ENCODE results near the gene NPC2. TPM values are rescaled to one million over a fixed set of nuclear protein-coding genes. Genes with fewer than 3 reads are reported as not detected.
A peak's percentile ranks its signal among the peaks of the same experiment; 100 is the strongest.

Gene NPC2
- total and polyA plus RNA-seq, 2 of the 4 experiments (the other 2 are of a cell fraction) = 210 to 273 TPM

GRCh38 chr14:74478996-74479635 is 14.0 kb downstream of the NPC2 start:
- Histone ChIP-seq H3K4me2 (ENCODE audit: low read depth, low read length) (no peak overlapping the region), H3K27ac (ENCODE audit: insufficient read depth, low read length) (no peak overlapping the region), H3K4me3 (ENCODE audit: insufficient read depth, low read depth, low read length) (no peak overlapping the region), H3K79me1 (ENCODE audit: low read depth in 1 of 2, low read length in 2 of 2) (no peaks in the 10 kb centered on the region; a peak in 1 of 4 replicates), H3K56ac (ENCODE audit: extremely low read depth, insufficient read depth, low read length) (no peak overlapping the region), H4K8ac (ENCODE audit: low read depth in 2 of 2, low read length in 2 of 2) (no peak overlapping the region), H4K20me1 (ENCODE audit: insufficient read depth, low read length) (no peaks in the 10 kb centered on the region), H2BK20ac (ENCODE audit: low read depth, low read length) (no peak overlapping the region), H3K14ac (replicated peaks; ENCODE audit: low read depth, low read length) (no peak overlapping the region), H3K18ac (ENCODE audit: low read depth, low read length) (no peak overlapping the region), H3K36me3 (ENCODE audit: control insufficient read depth, insufficient read depth, low read length) (peaks cover 13% of the 10 kb centered on the region), H4K91ac (ENCODE audit: insufficient read depth, low read depth, low read length) (no peak overlapping the region), H3K27me3 (ENCODE audit: control insufficient read depth, insufficient read depth, low read length) (no peaks in the 10 kb centered on the region), H3K9me1 (ENCODE audit: insufficient read depth, low read length) (peaks cover 5% of the 10 kb centered on the region; the same call in 1 of the 2 replicates), H4K5ac (ENCODE audit: low read depth, low read length) (no peak overlapping the region), H3K9ac (ENCODE audit: low read depth, low read length) (no peak overlapping the region), H2AK9ac (replicated peaks; ENCODE audit: low read depth, low read length, poor library complexity) (no peak overlapping the region), H3K23ac (ENCODE audit: low read depth, low read length) (no peak overlapping the region), H2BK15ac (ENCODE audit: low read depth, low read length) (no peak overlapping the region), H2AK5ac (ENCODE audit: low read depth, low read length) (no peak overlapping the region), H2AFZ (replicated peaks; ENCODE audit: low read length, poor library complexity) (no peak overlapping the region), H2BK120ac (ENCODE audit: low read depth, low read length) (no peak overlapping the region), H3K9me3 (ENCODE audit: control insufficient read depth, insufficient read depth, low read length) (no peaks in the 10 kb centered on the region), H3K4ac (ENCODE audit: low read depth, low read length) (no peak overlapping the region), H2BK5ac (ENCODE audit: low read depth, low read length, poor library complexity, severe bottlenecking) (no peak overlapping the region), H3K4me1 (ENCODE audit: control insufficient read depth, insufficient read depth, low read length) (peaks cover 11% of the 10 kb centered on the region)
- ChIA-PET CTCF (interaction anchor here (0.7 to 1.0 kb wide), 2 partner anchors 13 to 21 kb away, joined by 3 read pairs; no protein-coding TSS in a partner anchor), POLR2A (ENCODE audit: unreplicated experiment) (interaction anchor here (0.5 kb wide), 1 partner anchor 57 kb away, joined by 3 read pairs; no protein-coding TSS in a partner anchor)
- ATAC-seq (ENCODE audit: low read depth) (peak; percentile 53), DNase-seq (peak; percentile 42)
- no TSS peak for BruUV-seq (replicated peaks)
- in situ Hi-C loops (cut with MboI; ENCODE audit: low sequenced_read_pairs) = no loop called here
- peak; percentile 93 for TF ChIP-seq CTCF (conservative IDR thresholded peaks at IDR 0.05; ENCODE audit: low read depth, low read length)
- no peak for TF ChIP-seq RFX5 (IDR thresholded peaks at IDR 0.05; ENCODE audit: low read depth, low read length)
- peak; percentile 93 for TF ChIP-seq SMC3 (IDR thresholded peaks at IDR 0.05; ENCODE audit: low read depth, low read length)
- no peak for TF ChIP-seq CEBPB (IDR thresholded peaks at IDR 0.05; ENCODE audit: low read depth, low read length)
- peak; percentile 95 for TF ChIP-seq RAD21 (IDR thresholded peaks at IDR 0.05; ENCODE audit: low read length)
- intact Hi-C loops (cut with micrococcal nuclease) = loop anchor here (1.0 to 10.0 kb wide), 3 partner anchors 117 to 364 kb away; no protein-coding TSS in a partner anchor
- dilution Hi-C loops (cut with HindIII; ENCODE audit: low sequenced_read_pairs, unreplicated experiment) = no loop called here
- WGBS, 2 experiments (ENCODE audit: extremely low coverage in 2 of 2, insufficient read length in 1 of 2) = no CpG with 5 or more reads among the region's 2 CpGs
